Measurements from ENCODE around the gene SHKBP1. TPM values are rescaled to one million over a fixed set of nuclear protein-coding genes. Genes with fewer than 3 reads are reported as not detected.

SHKBP1 gene
- total RNA-seq, 1 donor from 2014 or later: 56.3 TPM

- no peak overlapping the region for H3K27ac Mint-ChIP-seq (ENCODE audit: unreplicated experiment)
- Histone ChIP-seq H2AFZ (ENCODE audit: low read depth, low read length) (no peak overlapping the region), H3K4me3 (ENCODE audit: insufficient read depth, low read depth, low read length) (no peak overlapping the region), H3K9ac (ENCODE audit: low read length) (no peak overlapping the region), H3K9me3 (ENCODE audit: insufficient read depth, low read depth, low read length) (no peaks in the 10 kb centered on the region), H3K27me3 (ENCODE audit: insufficient read depth, low read length) (peaks cover 13% of the 10 kb centered on the region), H3K4me2 (ENCODE audit: low read length) (peak overlapping the region; percentile 60), H3K27ac (ENCODE audit: low read depth, low read length) (no peak overlapping the region), H3K36me3 (ENCODE audit: insufficient read depth, low read length) (no peaks in the 10 kb centered on the region), H3K4me1 (ENCODE audit: insufficient read depth, low read length) (peaks cover 17% of the 10 kb centered on the region), H4K20me1 (ENCODE audit: insufficient read depth, low read length) (no peaks in the 10 kb centered on the region), H3K79me2 (ENCODE audit: insufficient read depth, low read length) (no peaks in the 10 kb centered on the region)
- peaks cover 28% of the 10 kb centered on the region for H3K27me3 Mint-ChIP-seq (ENCODE audit: low read depth, unreplicated experiment)
- no peak for TF ChIP-seq EZH2 (IDR thresholded peaks at IDR 0.05; ENCODE audit: insufficient read depth, low read length)
- TF ChIP-seq CTCF (IDR thresholded peaks at IDR 0.05; ENCODE audit: insufficient read depth, low read depth, low read length): no peak
- peaks cover 6% of the 10 kb centered on the region for H3K9me3 Mint-ChIP-seq (ENCODE audit: unreplicated experiment)
- no peak overlapping the region for H3K4me3 Mint-ChIP-seq (ENCODE audit: unreplicated experiment)
- no peak for DNase-seq (ENCODE audit: low read depth)
- no peak for FAIRE-seq
- H3K4me1 Mint-ChIP-seq (ENCODE audit: low read depth, unreplicated experiment): peaks cover 4% of the 10 kb centered on the region
- peaks cover 2% of the 10 kb centered on the region for H3K36me3 Mint-ChIP-seq (ENCODE audit: low read depth, unreplicated experiment)
Observed at GRCh38 chr19:40571005-40571318, 5.7 kb upstream of the SHKBP1 start.

GRCh38 chr19:40571831-40572495, 4.7 kb upstream of the SHKBP1 start:
- H4K20me1 ChIP-seq (ENCODE audit: insufficient read depth, low read length): no peaks in the 10 kb centered on the region
- no peak overlapping the region for H2AFZ ChIP-seq (ENCODE audit: low read depth, low read length)
- H3K9me3 ChIP-seq (ENCODE audit: insufficient read depth, low read depth, low read length): no peaks in the 10 kb centered on the region
- no peak overlapping the region for H3K4me3 Mint-ChIP-seq (ENCODE audit: unreplicated experiment)
- no peak overlapping the region for H3K9ac ChIP-seq (ENCODE audit: low read length)
- no peak overlapping the region for H3K4me2 ChIP-seq (ENCODE audit: low read length)
- H3K27ac ChIP-seq (ENCODE audit: low read depth, low read length): no peak overlapping the region
- peaks cover 6% of the 10 kb centered on the region for H3K9me3 Mint-ChIP-seq (ENCODE audit: unreplicated experiment)
- FAIRE-seq: no peak
- DNase-seq (ENCODE audit: low read depth): no peak
- H3K27ac Mint-ChIP-seq (ENCODE audit: unreplicated experiment): no peak overlapping the region
- no peaks in the 10 kb centered on the region for H3K36me3 ChIP-seq (ENCODE audit: insufficient read depth, low read length)
- peaks cover 2% of the 10 kb centered on the region for H3K36me3 Mint-ChIP-seq (ENCODE audit: low read depth, unreplicated experiment)
- H3K79me2 ChIP-seq (ENCODE audit: insufficient read depth, low read length): no peaks in the 10 kb centered on the region
- peaks cover 11% of the 10 kb centered on the region for H3K27me3 ChIP-seq (ENCODE audit: insufficient read depth, low read length)
- TF ChIP-seq CTCF (IDR thresholded peaks at IDR 0.05; ENCODE audit: insufficient read depth, low read depth, low read length): no peak
- TF ChIP-seq EZH2 (IDR thresholded peaks at IDR 0.05; ENCODE audit: insufficient read depth, low read length): no peak
- peaks cover 20% of the 10 kb centered on the region for H3K27me3 Mint-ChIP-seq (ENCODE audit: low read depth, unreplicated experiment)
- no peak overlapping the region for H3K4me3 ChIP-seq (ENCODE audit: insufficient read depth, low read depth, low read length)
- H3K4me1 Mint-ChIP-seq (ENCODE audit: low read depth, unreplicated experiment): peaks cover 4% of the 10 kb centered on the region
- peaks cover 19% of the 10 kb centered on the region for H3K4me1 ChIP-seq (ENCODE audit: insufficient read depth, low read length)

- no peak overlapping the region for H3K27ac ChIP-seq (ENCODE audit: low read depth, low read length)
- no peak for DNase-seq (ENCODE audit: low read depth)
- Mint-ChIP-seq H3K4me1 (ENCODE audit: low read depth, unreplicated experiment) (peaks cover 2% of the 10 kb centered on the region), H3K9me3 (ENCODE audit: unreplicated experiment) (peaks cover 6% of the 10 kb centered on the region), H3K27me3 (ENCODE audit: low read depth, unreplicated experiment) (no peaks in the 10 kb centered on the region), H3K4me3 (ENCODE audit: unreplicated experiment) (no peak overlapping the region), H3K36me3 (ENCODE audit: low read depth, unreplicated experiment) (peaks cover 3% of the 10 kb centered on the region), H3K27ac (ENCODE audit: unreplicated experiment) (no peak overlapping the region)
- FAIRE-seq: no peak
- TF ChIP-seq EZH2 (IDR thresholded peaks at IDR 0.05; ENCODE audit: insufficient read depth, low read length) (no peak), CTCF (IDR thresholded peaks at IDR 0.05; ENCODE audit: insufficient read depth, low read depth, low read length) (no peak)
- H3K4me3 ChIP-seq (ENCODE audit: insufficient read depth, low read depth, low read length): no peak overlapping the region
- no peak overlapping the region for H2AFZ ChIP-seq (ENCODE audit: low read depth, low read length)
- peaks cover 3% of the 10 kb centered on the region for H3K4me1 ChIP-seq (ENCODE audit: insufficient read depth, low read length)
- no peak overlapping the region for H3K4me2 ChIP-seq (ENCODE audit: low read length)
- no peaks in the 10 kb centered on the region for H3K9me3 ChIP-seq (ENCODE audit: insufficient read depth, low read depth, low read length)
- H3K9ac ChIP-seq (ENCODE audit: low read length): no peak overlapping the region
- peaks cover 8% of the 10 kb centered on the region for H3K79me2 ChIP-seq (ENCODE audit: insufficient read depth, low read length)
- H3K36me3 ChIP-seq (ENCODE audit: insufficient read depth, low read length): peaks cover 2% of the 10 kb centered on the region
- H3K27me3 ChIP-seq (ENCODE audit: insufficient read depth, low read length): no peaks in the 10 kb centered on the region
- H4K20me1 ChIP-seq (ENCODE audit: insufficient read depth, low read length): no peaks in the 10 kb centered on the region
Observed at GRCh38 chr19:40575326-40575725, 1.3 kb upstream of the SHKBP1 start.

Data from astrocyte (in vitro differentiated cells and primary cell).